ENCODE results near the gene MEX3B.

The MEX3B gene

DNA sequence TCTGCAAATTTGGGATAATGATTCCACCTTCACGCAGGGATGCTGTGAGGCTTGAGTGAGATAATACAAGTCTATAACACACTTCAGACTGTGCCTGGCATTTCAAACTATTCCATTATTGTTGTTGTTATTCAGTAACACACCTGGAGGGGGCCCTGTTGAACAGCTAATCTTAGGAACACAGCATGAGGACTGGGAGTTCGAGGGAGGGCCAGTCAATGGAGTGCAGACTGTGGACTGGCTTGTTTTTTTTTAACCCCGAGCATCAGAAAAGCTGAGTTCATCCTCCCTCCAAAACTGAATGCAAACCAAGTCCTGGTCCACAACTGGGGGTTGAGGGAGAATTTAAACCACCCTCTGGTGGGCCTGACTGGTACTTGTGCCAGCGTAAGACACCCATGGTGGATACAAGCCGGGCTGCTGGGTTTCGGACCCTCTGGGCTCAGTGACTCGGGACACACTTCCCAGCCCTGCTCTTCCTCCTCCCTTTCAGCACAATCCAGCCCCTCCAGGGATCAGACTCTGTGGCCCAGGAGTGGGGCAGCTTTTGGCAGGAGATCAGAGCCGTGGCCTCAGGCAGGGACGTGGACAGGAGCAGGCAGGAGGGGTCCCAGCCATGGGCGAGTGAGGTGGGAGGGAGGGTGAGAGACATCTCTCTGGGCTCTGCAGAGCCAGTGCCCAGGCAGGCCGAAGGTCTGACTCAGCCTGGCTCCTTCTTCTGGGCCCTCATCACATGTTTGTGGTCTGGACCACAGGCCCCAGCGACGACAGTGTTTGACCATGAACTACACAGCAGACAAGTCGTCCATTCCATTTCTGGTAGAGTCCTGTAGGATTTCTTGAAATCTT lies 36.3 kb upstream of the MEX3B start:
- POLR2A ChIA-PET, result no interaction called here
- H3K27ac ChIP-seq (ENCODE audit: extremely low read depth, low read depth, low read length), result 0 out of 2 replicates have a peak overlapping the region, but pooled peaks have one; percentile 21
- no peak overlapping the region for H3K4me3 ChIP-seq (ENCODE audit: low read depth, low read length)
- no peaks in the 10 kb centered on the region for H3K9me3 ChIP-seq (ENCODE audit: control insufficient read depth, insufficient read depth, low read depth, low read length)
- peaks cover 7% of the 10 kb centered on the region; the same call in 1 of the 2 replicates for H3K4me1 ChIP-seq (ENCODE audit: control insufficient read depth, insufficient read depth, low read length)
- H3K36me3 ChIP-seq (ENCODE audit: control insufficient read depth in 2 of 2, insufficient read depth in 1 of 2, low read length in 2 of 2), result no peaks in the 10 kb centered on the region
- TF ChIP-seq ZBTB17 (tag by site-specific recombination; IDR thresholded peaks at IDR 0.05) (peak; percentile 44; the same call in 1 of the 2 replicates), ZNF2 (tag by site-specific recombination; IDR thresholded peaks at IDR 0.05) (peak; percentile 91), ZNF514 (tag by site-specific recombination; IDR thresholded peaks at IDR 0.05) (no peak), ZNF776 (tag by site-specific recombination; IDR thresholded peaks at IDR 0.05; ENCODE audit: borderline replicate concordance) (no peak)
- CTCF ChIA-PET, result interaction anchor here (0.6 to 1.8 kb wide), 8 partner anchors 9 to 116 kb away, joined by 3 to 9 read pairs (median 5); no protein-coding TSS in a partner anchor

DNA sequence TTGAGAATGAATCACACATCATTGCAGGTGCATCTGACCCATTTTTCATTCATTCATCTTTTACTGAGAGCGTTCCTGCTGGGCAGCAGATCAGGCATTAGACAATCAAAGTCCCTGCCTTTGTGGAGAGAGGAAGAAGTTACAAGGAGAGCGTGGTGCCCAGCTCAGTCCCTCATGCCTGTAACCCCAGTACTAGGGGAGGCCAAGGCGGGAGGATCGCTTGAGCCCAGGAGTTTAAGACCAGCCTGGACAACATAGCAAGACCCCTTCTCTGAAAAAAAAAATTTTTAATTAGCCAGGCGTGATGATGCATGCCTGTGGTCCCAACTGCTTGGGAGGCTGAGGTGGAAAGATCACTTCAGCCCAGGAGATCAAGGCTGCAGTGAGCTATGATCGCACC lies 35.0 kb upstream of the MEX3B start:
- POLR2A ChIA-PET, result no interaction called here
- no peaks in the 10 kb centered on the region for H3K9me3 ChIP-seq (ENCODE audit: control insufficient read depth, insufficient read depth, low read depth, low read length)
- CTCF ChIA-PET, result interaction anchor here (1.1 to 1.8 kb wide), 4 partner anchors 11 to 117 kb away, joined by 3 to 9 read pairs (median 6); no protein-coding TSS in a partner anchor

More for the DNA sequence above, 35.0 kb upstream of the MEX3B start:
- Histone ChIP-seq H3K27ac (ENCODE audit: extremely low read depth, low read depth, low read length) (no peak overlapping the region), H3K36me3 (ENCODE audit: control insufficient read depth in 2 of 2, insufficient read depth in 1 of 2, low read length in 2 of 2) (no peaks in the 10 kb centered on the region), H3K4me3 (ENCODE audit: low read depth, low read length) (no peak overlapping the region), H3K4me1 (ENCODE audit: control insufficient read depth, insufficient read depth, low read length) (peaks cover 7% of the 10 kb centered on the region; the same call in 1 of the 2 replicates)
- TF ChIP-seq ZNF621 (tag by site-specific recombination; IDR thresholded peaks at IDR 0.05), result no peak
- no peak for TF ChIP-seq HOXD13 (CRISPR knock-in tag; IDR thresholded peaks at IDR 0.05; ENCODE audit: borderline replicate concordance)
- TF ChIP-seq ZXDB (tag by site-specific recombination; IDR thresholded peaks at IDR 0.05), result no peak
- TF ChIP-seq ZNF202 (tag by site-specific recombination; IDR thresholded peaks at IDR 0.05; ENCODE audit: borderline replicate concordance), result no peak
- no peak for TF ChIP-seq KLF1 (tag by site-specific recombination; IDR thresholded peaks at IDR 0.05)
- TF ChIP-seq, protein P1, sequence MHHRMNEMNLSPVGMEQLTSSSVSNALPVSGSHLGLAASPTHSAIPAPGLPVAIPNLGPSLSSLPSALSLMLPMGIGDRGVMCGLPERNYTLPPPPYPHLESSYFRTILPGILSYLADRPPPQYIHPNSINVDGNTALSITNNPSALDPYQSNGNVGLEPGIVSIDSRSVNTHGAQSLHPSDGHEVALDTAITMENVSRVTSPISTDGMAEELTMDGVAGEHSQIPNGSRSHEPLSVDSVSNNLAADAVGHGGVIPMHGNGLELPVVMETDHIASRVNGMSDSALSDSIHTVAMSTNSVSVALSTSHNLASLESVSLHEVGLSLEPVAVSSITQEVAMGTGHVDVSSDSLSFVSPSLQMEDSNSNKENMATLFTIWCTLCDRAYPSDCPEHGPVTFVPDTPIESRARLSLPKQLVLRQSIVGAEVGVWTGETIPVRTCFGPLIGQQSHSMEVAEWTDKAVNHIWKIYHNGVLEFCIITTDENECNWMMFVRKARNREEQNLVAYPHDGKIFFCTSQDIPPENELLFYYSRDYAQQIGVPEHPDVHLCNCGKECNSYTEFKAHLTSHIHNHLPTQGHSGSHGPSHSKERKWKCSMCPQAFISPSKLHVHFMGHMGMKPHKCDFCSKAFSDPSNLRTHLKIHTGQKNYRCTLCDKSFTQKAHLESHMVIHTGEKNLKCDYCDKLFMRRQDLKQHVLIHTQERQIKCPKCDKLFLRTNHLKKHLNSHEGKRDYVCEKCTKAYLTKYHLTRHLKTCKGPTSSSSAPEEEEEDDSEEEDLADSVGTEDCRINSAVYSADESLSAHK (tag by site-specific recombination; IDR thresholded peaks at IDR 0.05), result no peak
- no peak for TF ChIP-seq ZNF169 (tag by site-specific recombination; IDR thresholded peaks at IDR 0.05)
- TF ChIP-seq, protein P2, sequence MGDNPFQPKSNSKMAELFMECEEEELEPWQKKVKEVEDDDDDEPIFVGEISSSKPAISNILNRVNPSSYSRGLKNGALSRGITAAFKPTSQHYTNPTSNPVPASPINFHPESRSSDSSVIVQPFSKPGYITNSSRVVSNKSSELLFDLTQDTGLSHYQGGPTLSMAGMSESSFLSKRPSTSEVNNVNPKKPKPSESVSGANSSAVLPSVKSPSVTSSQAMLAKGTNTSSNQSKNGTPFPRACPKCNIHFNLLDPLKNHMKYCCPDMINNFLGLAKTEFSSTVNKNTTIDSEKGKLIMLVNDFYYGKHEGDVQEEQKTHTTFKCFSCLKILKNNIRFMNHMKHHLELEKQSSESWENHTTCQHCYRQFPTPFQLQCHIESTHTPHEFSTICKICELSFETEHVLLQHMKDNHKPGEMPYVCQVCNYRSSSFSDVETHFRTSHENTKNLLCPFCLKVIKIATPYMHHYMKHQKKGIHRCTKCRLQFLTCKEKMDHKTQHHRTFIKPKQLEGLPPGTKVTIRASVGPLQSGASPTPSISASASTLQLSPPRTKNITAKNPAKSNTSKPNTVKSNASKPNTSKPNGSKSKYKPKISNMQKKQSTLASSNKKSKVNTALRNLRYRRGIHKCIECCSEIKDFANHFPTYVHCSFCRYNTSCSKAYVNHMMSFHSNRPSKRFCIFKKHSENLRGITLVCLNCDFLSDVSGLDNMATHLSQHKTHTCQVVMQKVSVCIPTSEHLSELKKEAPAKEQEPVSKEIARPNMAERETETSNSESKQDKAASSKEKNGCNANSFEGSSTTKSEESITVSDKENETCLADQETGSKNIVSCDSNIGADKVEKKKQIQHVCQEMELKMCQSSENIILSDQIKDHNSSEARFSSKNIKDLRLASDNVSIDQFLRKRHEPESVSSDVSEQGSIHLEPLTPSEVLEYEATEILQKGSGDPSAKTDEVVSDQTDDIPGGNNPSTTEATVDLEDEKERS (tag by site-specific recombination; IDR thresholded peaks at IDR 0.05), result no peak
- no peak for TF ChIP-seq ZFP37 (tag by site-specific recombination; IDR thresholded peaks at IDR 0.05)
- no peak for TF ChIP-seq SCRT1 (tag by site-specific recombination; IDR thresholded peaks at IDR 0.05; ENCODE audit: borderline replicate concordance)
- no peak for TF ChIP-seq ZNF48 (tag by site-specific recombination; IDR thresholded peaks at IDR 0.05)
- no peak for TF ChIP-seq YY2 (tag by site-specific recombination; IDR thresholded peaks at IDR 0.05)
- TF ChIP-seq, protein P3, sequence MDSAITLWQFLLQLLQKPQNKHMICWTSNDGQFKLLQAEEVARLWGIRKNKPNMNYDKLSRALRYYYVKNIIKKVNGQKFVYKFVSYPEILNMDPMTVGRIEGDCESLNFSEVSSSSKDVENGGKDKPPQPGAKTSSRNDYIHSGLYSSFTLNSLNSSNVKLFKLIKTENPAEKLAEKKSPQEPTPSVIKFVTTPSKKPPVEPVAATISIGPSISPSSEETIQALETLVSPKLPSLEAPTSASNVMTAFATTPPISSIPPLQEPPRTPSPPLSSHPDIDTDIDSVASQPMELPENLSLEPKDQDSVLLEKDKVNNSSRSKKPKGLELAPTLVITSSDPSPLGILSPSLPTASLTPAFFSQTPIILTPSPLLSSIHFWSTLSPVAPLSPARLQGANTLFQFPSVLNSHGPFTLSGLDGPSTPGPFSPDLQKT (IDR thresholded peaks at IDR 0.05; ENCODE audit: borderline replicate concordance, low read depth, low read length), result no peak

All from HEK293 (cell line).